GM12872 (cell line): ENCODE data around the gene SREK1IP1.

ENCODE experiments used
- CTCF ChIP-seq: IDR thresholded peaks from 3 replicates; pipeline ENCODE4 v1.5.1; 2011; ENCODE audit warnings: low read depth, mild to moderate bottlenecking, low read length, moderate library complexity; ENCODE audit not compliant: insufficient read depth

The SREK1IP1 gene

GRCh38 chr5:64680289-64680688, 88.2 kb downstream of the SREK1IP1 start:
- peak; percentile 33; the same call in 2 of the 3 replicates for TF ChIP-seq CTCF

- TF ChIP-seq CTCF, result no peak
Measured at GRCh38 chr5:64678374-64678773, 90.1 kb downstream of the SREK1IP1 start.

GRCh38 chr5:64671678-64672077, 96.8 kb downstream of the SREK1IP1 start:
- TF ChIP-seq CTCF, result no peak

GRCh38 chr5:64670277-64670676, 98.2 kb downstream of the SREK1IP1 start:
- TF ChIP-seq CTCF, result no peak
